RWPE2 (cell line): ENCODE data around the gene ZMYM2.

ENCODE experiments used
- ATAC-seq: fragments of 200-7000 bp; cut with Tn5 transposase; 3 replicates; pipeline ENCODE4 v1.9.1; 2021; ENCODE audit warnings: low read depth
- DNase-seq: peaks from one replicate; pipeline ENCODE4 v3.0.0-alpha.2; 2020; ENCODE audit warnings: low spot score
- H3K27ac ChIP-seq: fragments of 450-650 bp; 2 replicates; pipeline ENCODE4 v1.5.1; 2017; ENCODE audit warnings: mild to moderate bottlenecking; ENCODE audit not compliant: poor library complexity, severe bottlenecking
- H3K27me3 ChIP-seq: fragments of 250-450 bp; sonication (Bioruptor Pico); 2 replicates; pipeline ENCODE4 v1.5.1; 2021; ENCODE audit warnings: mild to moderate bottlenecking, moderate library complexity; ENCODE audit not compliant: insufficient read depth, poor library complexity, severe bottlenecking
- H3K36me3 ChIP-seq: fragments of 250-450 bp; sonication (Bioruptor Pico); 2 replicates; pipeline ENCODE4 v1.5.1; 2020; ENCODE audit warnings: low read depth, mild to moderate bottlenecking, moderate library complexity
- H3K4me1 ChIP-seq: fragments of 250-450 bp; sonication (Bioruptor Pico); 2 replicates; pipeline ENCODE4 v1.5.1; 2021; ENCODE audit warnings: mild to moderate bottlenecking, moderate library complexity; ENCODE audit not compliant: insufficient read depth, poor library complexity, severe bottlenecking
- H3K4me3 ChIP-seq: fragments of 250-450 bp; sonication (Bioruptor Pico); 2 replicates; pipeline ENCODE4 v1.5.1; 2021; ENCODE audit warnings: mild to moderate bottlenecking, moderate library complexity; ENCODE audit not compliant: severe bottlenecking
- H3K9me3 ChIP-seq: fragments of 250-450 bp; sonication (Bioruptor Pico); 2 replicates; pipeline ENCODE4 v1.5.1; 2021; ENCODE audit warnings: mild to moderate bottlenecking, moderate library complexity; ENCODE audit not compliant: severe bottlenecking
- TF ChIP-seq, protein P1 (sequence below): fragments of 450-650 bp; IDR thresholded peaks from one replicate; pipeline ENCODE4 v1.5.1; 2017; ENCODE audit warnings: mild to moderate bottlenecking, moderate library complexity; ENCODE audit not compliant: poor library complexity, severe bottlenecking

Gene ZMYM2

DNA sequence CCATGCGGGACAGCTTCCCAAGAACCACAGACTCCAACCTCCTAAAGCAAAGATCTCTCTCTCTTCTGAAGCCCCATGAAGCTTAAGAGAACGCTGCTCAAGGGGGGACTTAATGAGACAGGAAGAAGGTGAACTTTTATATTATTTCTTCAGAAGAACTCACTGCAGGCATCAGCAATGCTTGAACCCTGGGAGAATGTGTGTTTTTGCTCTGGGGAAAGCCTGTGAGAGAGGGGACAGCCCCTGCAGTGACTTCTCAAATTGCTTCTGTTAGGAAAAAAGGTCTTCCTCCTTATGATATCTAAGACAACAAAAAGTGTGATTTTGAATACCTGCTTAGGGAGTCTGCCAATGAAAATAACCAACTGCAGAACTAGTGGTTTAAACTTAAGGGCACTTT lies 179.3 kb downstream of the ZMYM2 start:
- TF ChIP-seq, protein P1, sequence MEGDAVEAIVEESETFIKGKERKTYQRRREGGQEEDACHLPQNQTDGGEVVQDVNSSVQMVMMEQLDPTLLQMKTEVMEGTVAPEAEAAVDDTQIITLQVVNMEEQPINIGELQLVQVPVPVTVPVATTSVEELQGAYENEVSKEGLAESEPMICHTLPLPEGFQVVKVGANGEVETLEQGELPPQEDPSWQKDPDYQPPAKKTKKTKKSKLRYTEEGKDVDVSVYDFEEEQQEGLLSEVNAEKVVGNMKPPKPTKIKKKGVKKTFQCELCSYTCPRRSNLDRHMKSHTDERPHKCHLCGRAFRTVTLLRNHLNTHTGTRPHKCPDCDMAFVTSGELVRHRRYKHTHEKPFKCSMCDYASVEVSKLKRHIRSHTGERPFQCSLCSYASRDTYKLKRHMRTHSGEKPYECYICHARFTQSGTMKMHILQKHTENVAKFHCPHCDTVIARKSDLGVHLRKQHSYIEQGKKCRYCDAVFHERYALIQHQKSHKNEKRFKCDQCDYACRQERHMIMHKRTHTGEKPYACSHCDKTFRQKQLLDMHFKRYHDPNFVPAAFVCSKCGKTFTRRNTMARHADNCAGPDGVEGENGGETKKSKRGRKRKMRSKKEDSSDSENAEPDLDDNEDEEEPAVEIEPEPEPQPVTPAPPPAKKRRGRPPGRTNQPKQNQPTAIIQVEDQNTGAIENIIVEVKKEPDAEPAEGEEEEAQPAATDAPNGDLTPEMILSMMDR: no peak
- DNase-seq (no peak), ATAC-seq (no peak)
- Histone ChIP-seq H3K27me3 (peaks cover 49% of the 10 kb centered on the region), H3K4me1 (no peaks in the 10 kb centered on the region), H3K4me3 (no peak overlapping the region), H3K36me3 (no peaks in the 10 kb centered on the region), H3K9me3 (no peaks in the 10 kb centered on the region), H3K27ac (no peak overlapping the region)

DNA sequence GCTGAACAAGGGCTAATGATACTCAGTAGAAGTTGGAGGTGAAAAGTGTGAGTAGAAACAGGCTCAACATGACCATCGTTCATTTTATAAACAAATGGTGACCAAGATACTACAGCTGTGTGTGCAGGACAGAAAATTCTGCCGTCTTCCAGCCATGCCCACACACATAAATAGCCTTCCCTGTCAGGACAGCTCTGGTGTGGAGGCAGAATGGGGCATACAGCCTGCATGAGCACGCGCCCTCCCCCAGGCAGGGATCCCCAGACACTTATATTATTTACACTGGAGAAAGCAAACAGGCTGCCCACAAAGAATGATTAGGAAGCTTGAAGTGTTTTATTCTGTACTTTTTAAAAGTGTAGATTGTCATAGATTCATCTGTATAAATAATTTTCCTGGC lies 182.0 kb downstream of the ZMYM2 start:
- Histone ChIP-seq H3K36me3 (no peaks in the 10 kb centered on the region), H3K27me3 (peaks cover 61% of the 10 kb centered on the region), H3K9me3 (no peaks in the 10 kb centered on the region), H3K4me1 (no peaks in the 10 kb centered on the region), H3K4me3 (no peak overlapping the region), H3K27ac (no peak overlapping the region)
- TF ChIP-seq, protein P1: no peak
- no peak for DNase-seq
- no peak for ATAC-seq
